AG08395 (cell line): ENCODE data around the gene RAB3A.
"Not testable (repeated sequence)": the region's sequence is repeated elsewhere in the genome, so short reads cannot be mapped to it uniquely, and the experiment has no call there.

Experiments
- DNase-seq: peaks from one replicate; pipeline ENCODE4 v3.0.0; 2012; ENCODE audit warnings: mixed read lengths, low spot score

RAB3A gene

GRCh38 chr19:18223860-18224524 lies 20.1 kb upstream of the RAB3A start:
- no peak for DNase-seq

GRCh38 chr19:18221815-18222725 lies 18.2 kb upstream of the RAB3A start:
- DNase-seq: no peak

- no peak for DNase-seq
These were observed 16.9 kb upstream of the RAB3A start for GRCh38 chr19:18220632-18221275.

- no peak for DNase-seq
These were observed 16.2 kb upstream of the RAB3A start for GRCh38 chr19:18219911-18220631.

GRCh38 chr19:18218600-18218999 lies 14.8 kb upstream of the RAB3A start:
- DNase-seq: no peak

GRCh38 chr19:18218159-18218558 lies 14.3 kb upstream of the RAB3A start:
- DNase-seq: no peak

GRCh38 chr19:18216789-18217188 lies 12.9 kb upstream of the RAB3A start:
- DNase-seq: no peak

- peak; percentile 75 for DNase-seq
These were observed 11.1 kb upstream of the RAB3A start for GRCh38 chr19:18214779-18215433.

- no peak for DNase-seq
These were observed 7.8 kb upstream of the RAB3A start for GRCh38 chr19:18211683-18212082.

- not testable (repeated sequence) for DNase-seq
These were observed 6.1 kb upstream of the RAB3A start for GRCh38 chr19:18209912-18210311.

GRCh38 chr19:18208098-18208951 lies 4.5 kb upstream of the RAB3A start:
- peak; percentile 70 for DNase-seq

GRCh38 chr19:18206018-18206417 lies 2.2 kb upstream of the RAB3A start:
- DNase-seq: no peak

- peak; percentile 69 for DNase-seq
These were observed 1.5 kb upstream of the RAB3A start for GRCh38 chr19:18205200-18205892.

GRCh38 chr19:18204394-18205199 lies 755 bp upstream of the RAB3A start:
- no peak for DNase-seq

GRCh38 chr19:18203408-18203862 lies 407 bp downstream of the RAB3A start:
- DNase-seq: no peak

GRCh38 chr19:18202778-18203407 lies 949 bp downstream of the RAB3A start:
- no peak for DNase-seq

- DNase-seq: no peak
These were observed 1.5 kb downstream of the RAB3A start for GRCh38 chr19:18202397-18202777.

GRCh38 chr19:18198374-18198773 lies 5.5 kb downstream of the RAB3A start:
- DNase-seq: no peak

- no peak for DNase-seq
These were observed 5.9 kb downstream of the RAB3A start for GRCh38 chr19:18197941-18198340.
